Activated CD8-positive, alpha-beta T cell treated with anti-CD3 and anti-CD28 coated beads, Interleukin-2, amount 10 ng/mL, durations not matched to agents 7 days and 5 days (primary cell): ENCODE data around the gene NAA60. TPM values are rescaled to one million over a fixed set of nuclear protein-coding genes. Genes with fewer than 3 reads are reported as not detected.

Experiments
- ATAC-seq: fragments of 150-1000 bp; cut with Tn5 transposase; one replicate; pipeline ENCODE4 v1.10.0; 2021; ENCODE audit warnings: moderate library complexity
- CTCF ChIA-PET: fragments of 350-600 bp; sonication (Branson Sonifier 250); formaldehyde crosslinking; loops from one replicate; lab custom pipeline; 2021; ENCODE audit warnings: antibody characterized with exemption; lab: Charles Lee
- POLR2A ChIA-PET: fragments of 350-600 bp; sonication (Branson Sonifier 250); formaldehyde crosslinking; loops from one replicate; lab custom pipeline; 2021; ENCODE audit warnings: antibody characterized with exemption; lab: Charles Lee
- DNase-seq: peaks from one replicate; pipeline ENCODE4 v3.0.0-alpha.2; 2020
- H3K27ac Mint-ChIP-seq: one replicate; pipeline ENCODE4 v1.8.0; 2021; ENCODE audit warnings: mild to moderate bottlenecking, mixed read lengths
- H3K27me3 Mint-ChIP-seq: one replicate; pipeline ENCODE4 v1.8.0; 2021; ENCODE audit warnings: low read depth, mixed read lengths
- H3K36me3 Mint-ChIP-seq: one replicate; pipeline ENCODE4 v1.8.0; 2021; ENCODE audit warnings: low read depth, mixed read lengths
- H3K4me1 Mint-ChIP-seq: one replicate; pipeline ENCODE4 v1.8.0; 2021; ENCODE audit warnings: low read depth, mixed read lengths
- H3K4me3 Mint-ChIP-seq: one replicate; pipeline ENCODE4 v1.8.0; 2021; ENCODE audit warnings: mild to moderate bottlenecking, mixed read lengths
- H3K9me3 Mint-ChIP-seq: one replicate; pipeline ENCODE4 v1.8.0; 2022; ENCODE audit warnings: mixed read lengths; ENCODE audit not compliant: insufficient read depth
- total RNA-seq, 2 experiments: library from RNA; stranded (reverse); gene quantifications; one replicate each; pipeline ENCODE4 v1.2.3, GENCODE V29; 2021

Gene NAA60
- total RNA-seq, 2 experiments from 2014 or later, result 46.3 to 49.0 TPM

DNA sequence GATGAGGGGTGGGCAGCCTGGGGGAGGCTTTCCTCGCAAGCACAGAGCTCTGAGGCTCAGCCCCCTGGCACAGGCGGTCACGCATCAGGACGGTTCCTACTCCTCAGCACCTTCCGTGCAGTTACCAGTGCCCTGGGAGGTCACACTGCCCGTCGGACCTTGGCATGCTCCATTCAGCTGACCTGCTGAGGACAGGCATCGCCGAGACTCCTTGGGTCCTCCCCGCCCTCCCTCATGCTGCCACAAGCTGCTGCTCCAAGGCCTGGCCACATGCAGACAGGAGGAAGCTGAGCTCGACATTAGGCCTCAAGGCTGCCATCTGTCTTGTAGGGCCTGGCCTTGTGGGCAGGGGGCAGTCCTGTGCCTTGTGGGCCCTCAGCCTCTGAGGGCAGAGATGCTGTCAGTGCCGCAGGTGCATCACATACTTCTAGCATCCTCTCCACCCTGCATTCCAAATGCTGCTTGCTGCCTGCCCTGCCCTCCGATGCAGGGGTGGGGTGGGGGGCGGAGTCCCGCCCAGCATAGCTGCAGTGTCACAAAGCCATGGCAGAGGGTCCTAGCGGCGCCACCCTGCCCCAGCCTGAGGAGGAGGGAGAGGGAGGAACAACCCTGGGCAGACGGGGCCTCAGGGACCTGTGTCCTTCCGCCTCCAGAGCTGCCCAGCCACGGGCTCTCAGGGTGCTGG, 42.5 kb downstream of the NAA60 start:
- H3K27ac Mint-ChIP-seq, result no peak overlapping the region
- no peak for DNase-seq

DNA sequence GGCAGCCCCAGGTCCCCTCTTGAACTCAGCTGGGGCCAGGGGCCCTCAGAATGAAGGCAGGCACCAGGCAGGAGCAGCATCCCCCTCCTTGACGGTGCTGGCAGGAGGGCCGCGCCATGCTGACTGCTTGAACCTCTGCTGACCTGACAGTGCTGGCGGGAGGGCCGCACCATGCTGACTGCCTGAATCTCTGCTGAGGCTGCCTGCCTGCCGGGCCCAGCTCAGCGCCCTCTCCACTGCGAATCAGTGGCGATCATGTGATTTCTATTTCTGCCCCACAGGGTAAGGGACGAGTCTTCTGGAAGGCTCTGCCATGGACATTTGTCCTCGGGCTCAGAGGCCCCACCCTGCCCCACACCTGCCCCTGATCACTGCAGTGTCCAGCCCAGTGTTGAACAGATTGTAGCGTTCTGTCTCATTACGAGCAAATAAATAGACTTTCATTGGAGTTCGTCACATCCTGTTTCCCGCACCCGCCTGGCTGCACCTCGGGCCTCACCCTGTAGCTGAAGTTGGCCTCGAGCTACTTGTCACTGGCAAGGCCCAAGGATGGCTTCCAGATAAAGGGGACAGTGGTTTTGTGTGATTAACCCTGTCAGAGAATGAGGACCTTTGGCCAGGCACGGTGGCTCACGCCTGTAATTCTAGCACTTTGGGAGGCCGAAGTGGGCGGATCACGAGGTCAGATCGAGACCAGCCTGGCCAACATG, 43.2 kb downstream of the NAA60 start:
- Mint-ChIP-seq H3K4me1 (no peaks in the 10 kb centered on the region), H3K27me3 (no peaks in the 10 kb centered on the region), H3K9me3 (no peaks in the 10 kb centered on the region), H3K4me3 (no peak overlapping the region), H3K36me3 (peaks cover 23% of the 10 kb centered on the region), H3K27ac (no peak overlapping the region)
- ChIA-PET CTCF (interaction anchor here (1.8 kb wide), 1 partner anchor 13 kb away, joined by 6 read pairs; no protein-coding TSS in a partner anchor), POLR2A (no interaction called here)
- no peak for DNase-seq
- no peak for ATAC-seq

More for the DNA sequence above, 42.5 kb downstream of the NAA60 start:
- ChIA-PET POLR2A (no interaction called here), CTCF (interaction anchor here (0.6 kb wide), 1 partner anchor 28 kb away, joined by 3 read pairs; no protein-coding TSS in a partner anchor)
- peaks cover 27% of the 10 kb centered on the region for H3K36me3 Mint-ChIP-seq
- no peaks in the 10 kb centered on the region for H3K9me3 Mint-ChIP-seq
- peak; percentile 14 for ATAC-seq
- no peaks in the 10 kb centered on the region for H3K4me1 Mint-ChIP-seq
- H3K4me3 Mint-ChIP-seq, result no peak overlapping the region
- H3K27me3 Mint-ChIP-seq, result no peaks in the 10 kb centered on the region

DNA sequence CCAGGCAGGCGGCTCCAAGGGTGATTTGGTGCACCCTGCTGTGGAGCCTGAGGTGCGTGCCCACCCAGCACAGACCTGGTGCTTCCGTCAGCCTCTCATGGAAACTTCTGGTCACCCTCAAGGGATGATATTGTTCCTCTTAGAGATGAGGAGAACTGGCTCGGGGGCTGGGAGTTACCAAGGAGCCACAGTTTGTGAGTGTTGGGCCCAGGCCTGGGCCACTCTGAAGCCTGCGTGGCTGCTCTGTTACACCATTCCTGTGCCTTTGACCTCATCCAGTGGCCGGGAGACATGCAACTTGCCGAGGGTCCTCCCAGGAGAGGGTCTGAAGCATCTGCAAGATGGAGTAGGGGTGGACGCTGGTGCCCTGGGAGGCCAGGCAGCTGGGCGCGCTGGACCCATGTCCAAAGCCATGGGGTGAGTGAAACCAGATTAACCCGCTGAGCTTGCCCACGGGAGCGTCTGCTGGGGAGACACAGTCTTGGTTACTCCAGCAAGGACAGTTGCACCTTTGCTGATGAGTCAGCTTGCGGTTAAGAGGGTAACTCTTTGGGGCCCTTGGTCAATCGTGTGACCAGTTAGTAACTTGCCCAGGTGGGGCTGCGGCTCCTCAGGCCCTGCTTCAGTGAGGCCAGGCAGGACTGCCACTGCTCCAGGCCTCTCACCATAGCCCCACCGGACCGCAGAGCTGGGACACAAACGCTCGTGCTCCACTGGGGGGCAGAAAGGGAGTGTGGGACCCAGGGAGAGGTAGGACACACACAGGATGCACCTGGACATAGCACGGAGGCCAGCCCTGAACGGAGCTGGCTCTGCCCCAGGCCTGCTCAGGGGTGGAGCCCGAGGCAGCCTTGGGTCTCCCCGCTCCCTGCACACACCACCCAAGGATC, 44.3 kb downstream of the NAA60 start:
- peaks cover 15% of the 10 kb centered on the region for H3K36me3 Mint-ChIP-seq
- H3K9me3 Mint-ChIP-seq, result no peaks in the 10 kb centered on the region
- H3K27ac Mint-ChIP-seq, result no peak overlapping the region
- ChIA-PET CTCF (interaction anchor here (1.8 kb wide), 1 partner anchor 12 kb away, joined by 6 read pairs; no protein-coding TSS in a partner anchor), POLR2A (interaction anchor here (0.6 to 1.0 kb wide), 2 partner anchors 92 to 205 kb away, joined by 3 read pairs; no protein-coding TSS in a partner anchor)
- H3K4me1 Mint-ChIP-seq, result no peaks in the 10 kb centered on the region
- DNase-seq (no peak), ATAC-seq (no peak)
- no peaks in the 10 kb centered on the region for H3K27me3 Mint-ChIP-seq
- no peak overlapping the region for H3K4me3 Mint-ChIP-seq

DNA sequence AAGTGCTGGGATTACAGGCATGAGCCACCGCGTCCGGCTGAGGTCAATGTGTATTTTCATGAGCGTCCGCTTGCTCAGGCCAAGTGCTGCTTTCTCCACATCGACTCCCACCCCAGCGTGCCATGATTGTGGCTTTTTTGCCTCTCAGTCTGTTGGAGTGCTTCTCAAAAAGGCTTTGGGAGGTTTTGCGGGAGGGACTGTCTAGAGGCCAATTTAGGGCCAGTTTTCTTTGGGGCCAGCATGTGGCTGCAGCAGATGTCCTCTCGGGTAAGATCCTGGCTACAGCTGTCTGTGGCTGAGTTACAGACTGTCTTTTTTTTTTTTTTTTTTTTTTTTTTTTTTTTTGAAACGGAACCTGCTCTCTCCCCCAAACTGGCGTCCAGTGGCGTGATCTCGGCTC, 45.3 kb downstream of the NAA60 start:
- no peak for DNase-seq
- Mint-ChIP-seq H3K27me3 (no peaks in the 10 kb centered on the region), H3K36me3 (peaks cover 6% of the 10 kb centered on the region), H3K9me3 (no peaks in the 10 kb centered on the region), H3K4me1 (no peaks in the 10 kb centered on the region), H3K4me3 (no peak overlapping the region), H3K27ac (no peak overlapping the region)
- POLR2A ChIA-PET, result interaction anchor here (0.6 kb wide), 1 partner anchor 15 kb away, joined by 3 read pairs; no protein-coding TSS in a partner anchor
- no peak for ATAC-seq
- CTCF ChIA-PET, result no interaction called here

DNA sequence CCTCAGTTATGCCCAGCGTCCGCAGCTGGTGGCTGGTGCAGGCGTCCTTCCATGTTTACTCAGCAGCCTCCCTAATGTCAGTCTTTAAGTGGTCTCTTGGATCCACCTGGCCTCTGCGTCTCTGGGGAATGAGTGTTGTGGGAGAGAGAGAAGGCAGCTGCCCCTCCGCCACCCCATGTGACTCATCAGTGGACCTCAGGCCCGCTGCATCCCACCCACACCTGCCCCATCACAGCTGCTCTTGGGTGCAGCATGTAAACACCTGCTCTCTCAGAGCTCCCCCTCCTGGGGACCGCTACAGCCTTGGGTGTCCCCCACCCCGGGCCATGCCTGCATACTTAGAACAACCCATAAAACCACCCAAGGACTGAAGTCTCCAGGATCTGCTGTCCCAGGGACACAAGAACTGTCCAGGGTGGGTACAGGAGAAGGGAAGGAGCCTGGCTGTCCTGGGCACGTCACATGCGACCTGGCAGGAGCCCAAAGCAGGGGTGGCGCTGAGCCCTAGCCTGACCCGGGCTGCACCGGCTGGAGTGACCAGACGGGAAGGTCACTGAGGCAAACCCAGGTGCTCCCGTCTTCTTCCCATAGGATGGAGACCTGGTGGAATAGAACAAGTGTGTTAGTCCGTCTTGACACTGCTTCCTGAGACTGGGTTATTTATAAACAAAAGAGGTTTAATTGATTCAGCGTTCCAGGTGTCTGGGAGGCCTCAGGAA, 47.6 kb downstream of the NAA60 start:
- Mint-ChIP-seq H3K9me3 (no peaks in the 10 kb centered on the region), H3K36me3 (peaks cover 3% of the 10 kb centered on the region), H3K27me3 (no peaks in the 10 kb centered on the region), H3K27ac (no peak overlapping the region), H3K4me1 (no peaks in the 10 kb centered on the region), H3K4me3 (no peak overlapping the region)
- ChIA-PET CTCF (interaction anchor here (1.4 kb wide), 1 partner anchor 9 kb away, joined by 3 read pairs; no protein-coding TSS in a partner anchor), POLR2A (interaction anchor here (0.6 kb wide), 1 partner anchor 1741 kb away, joined by 3 read pairs; no protein-coding TSS in a partner anchor)
- ATAC-seq (no peak), DNase-seq (no peak)

DNA sequence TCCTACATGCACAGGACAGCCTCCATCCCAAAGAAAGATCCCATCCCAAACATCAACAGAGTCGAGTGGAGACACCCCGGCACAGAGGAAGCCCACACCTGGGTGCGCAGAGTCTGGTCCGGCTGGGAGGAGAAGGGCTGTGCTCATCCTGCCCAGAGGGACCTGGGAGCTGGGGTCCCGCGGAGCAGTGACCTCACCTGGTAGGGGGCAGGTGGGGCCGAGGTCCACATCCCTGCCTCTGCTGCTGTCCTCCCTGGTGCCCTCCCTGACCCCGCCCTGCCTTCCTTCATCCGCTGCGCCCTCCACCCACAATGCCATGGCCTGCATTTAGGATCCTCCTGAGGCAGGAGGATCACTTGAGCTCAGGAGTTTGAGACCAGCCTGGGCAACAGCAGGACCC, 48.9 kb downstream of the NAA60 start:
- Mint-ChIP-seq H3K27me3 (no peaks in the 10 kb centered on the region), H3K4me3 (no peak overlapping the region), H3K9me3 (no peaks in the 10 kb centered on the region), H3K4me1 (no peaks in the 10 kb centered on the region), H3K27ac (no peak overlapping the region), H3K36me3 (no peaks in the 10 kb centered on the region)
- CTCF ChIA-PET, result no interaction called here
- POLR2A ChIA-PET, result interaction anchor here (0.5 kb wide), 1 partner anchor 12 kb away, joined by 3 read pairs; no protein-coding TSS in a partner anchor
- no peak for ATAC-seq
- no peak for DNase-seq

DNA sequence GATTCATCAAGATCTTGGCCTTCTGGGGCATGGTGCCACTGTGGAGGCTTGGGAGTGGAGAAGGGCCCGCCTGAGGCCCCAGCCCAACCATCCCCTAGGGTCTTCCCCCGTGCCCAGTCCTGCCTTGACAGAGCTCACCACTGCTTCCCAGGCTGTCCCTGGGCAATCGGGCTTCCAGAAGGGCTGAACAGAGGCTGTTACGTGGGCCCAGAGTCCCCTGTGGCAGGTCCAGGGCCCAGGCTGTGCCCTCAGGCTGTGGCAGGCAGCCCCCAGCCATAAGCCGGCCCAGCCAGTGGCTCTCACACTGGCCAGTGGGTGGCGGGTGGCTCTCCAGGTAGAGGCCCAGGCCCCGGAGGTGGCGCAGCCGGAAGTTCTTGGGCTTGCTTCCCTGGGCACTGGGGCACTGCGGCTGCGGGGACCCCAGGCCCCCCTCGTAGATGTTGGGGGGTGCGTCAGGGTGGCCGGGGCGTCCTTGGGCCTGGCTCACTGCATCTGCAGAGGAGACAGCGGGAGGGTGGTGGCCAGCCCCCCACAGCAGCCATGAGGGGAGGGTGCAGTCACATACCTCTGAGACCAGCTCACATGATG, 51.0 kb downstream of the NAA60 start:
- DNase-seq, result no peak
- Mint-ChIP-seq H3K4me1 (peaks cover under 1% of the 10 kb centered on the region), H3K4me3 (no peak overlapping the region), H3K27ac (no peak overlapping the region), H3K27me3 (no peaks in the 10 kb centered on the region), H3K36me3 (peaks cover 2% of the 10 kb centered on the region), H3K9me3 (no peaks in the 10 kb centered on the region)
- ATAC-seq, result peak; percentile 14
- CTCF ChIA-PET, result no interaction called here
- POLR2A ChIA-PET, result no interaction called here

DNA sequence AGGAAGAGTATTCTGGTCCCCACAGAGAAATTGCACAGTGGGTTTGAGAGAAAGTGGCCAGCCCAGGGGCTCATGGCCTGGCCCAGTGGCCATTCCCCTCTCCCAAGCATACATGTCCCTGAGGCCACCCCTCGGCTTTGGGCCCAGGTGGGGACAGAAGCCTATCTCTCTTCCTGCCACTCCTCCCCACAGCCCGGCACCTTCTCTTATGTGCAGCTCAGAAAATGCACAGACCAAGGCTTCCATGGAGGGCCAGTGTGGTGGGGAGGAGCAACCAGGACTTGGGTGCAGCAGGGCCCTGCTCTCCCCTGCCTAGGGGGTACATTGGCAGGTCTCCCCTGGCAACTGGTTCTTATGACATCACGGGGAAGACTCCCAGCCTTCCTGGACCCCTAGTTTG, 51.7 kb downstream of the NAA60 start, which contains the start of gene C16orf90:
Gene C16orf90, minus strand, starts transcription at position 314 of the 400 bp plus-strand sequence. Its CDS starts 68 bp downstream, at position 246.
- ChIA-PET POLR2A (no interaction called here), CTCF (no interaction called here)
- Mint-ChIP-seq H3K36me3 (peaks cover 4% of the 10 kb centered on the region), H3K4me1 (peaks cover 6% of the 10 kb centered on the region), H3K9me3 (no peaks in the 10 kb centered on the region), H3K4me3 (no peak within 1 kb of the TSS), H3K27ac (no peak within 1 kb of the TSS), H3K27me3 (no peaks in the 10 kb centered on the region)
- DNase-seq (no peak), ATAC-seq (no peak)

DNA sequence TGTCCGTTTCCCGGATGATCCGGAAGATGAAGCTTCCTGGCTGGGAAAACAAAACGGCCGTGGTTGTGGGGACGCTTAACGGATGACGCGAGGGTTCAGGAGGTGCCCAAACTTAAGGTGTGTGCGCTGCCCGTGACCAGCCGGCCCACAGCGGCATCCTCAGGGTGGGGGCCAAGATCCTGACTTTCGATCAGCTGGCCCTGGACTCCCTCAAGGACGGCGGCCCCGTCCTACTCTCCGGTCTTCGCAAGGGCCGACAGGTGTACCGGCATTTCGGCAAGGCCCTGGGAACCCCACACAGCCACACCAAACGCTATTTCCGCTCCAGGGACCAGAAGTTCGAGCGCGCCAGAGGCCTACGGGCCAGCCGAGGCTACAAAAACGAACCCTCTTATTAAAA, 52.9 kb downstream of the NAA60 start:
- Mint-ChIP-seq H3K4me3 (no peak overlapping the region), H3K27ac (no peak overlapping the region), H3K36me3 (peaks cover 6% of the 10 kb centered on the region), H3K27me3 (no peaks in the 10 kb centered on the region), H3K9me3 (no peaks in the 10 kb centered on the region), H3K4me1 (peaks cover 16% of the 10 kb centered on the region)
- ChIA-PET CTCF (no interaction called here), POLR2A (no interaction called here)
- ATAC-seq (no peak), DNase-seq (no peak)

DNA sequence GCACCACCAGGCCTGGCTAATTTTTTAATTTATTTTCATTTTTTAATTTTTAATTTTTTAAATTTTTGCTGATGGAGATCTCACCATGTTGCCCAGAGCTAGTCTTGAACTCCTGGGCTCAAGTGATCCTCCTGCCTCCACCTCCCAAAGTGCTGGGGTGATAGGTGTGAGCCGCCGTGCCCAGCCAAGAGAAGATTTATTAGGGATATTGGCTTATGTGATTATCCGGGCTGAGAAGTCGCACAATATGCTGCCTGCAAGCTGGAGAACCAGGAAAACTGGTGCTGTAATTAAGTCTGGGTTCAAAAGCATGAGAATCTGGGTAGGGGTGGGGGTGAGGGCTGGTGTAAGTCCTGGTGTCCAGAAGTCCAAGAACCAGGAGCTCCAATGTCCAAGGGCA, 54.3 kb downstream of the NAA60 start:
- H3K4me1 Mint-ChIP-seq, result peaks cover 30% of the 10 kb centered on the region
- ChIA-PET CTCF (no interaction called here), POLR2A (interaction anchor here (0.6 to 0.7 kb wide), 3 partner anchors 97 to 385 kb away, joined by 3 to 4 read pairs (median 3); partner anchors contain the start of genes ZNF174 and ZSCAN32)
- ATAC-seq (no peak), DNase-seq (no peak)
- H3K9me3 Mint-ChIP-seq, result no peaks in the 10 kb centered on the region
- H3K27ac Mint-ChIP-seq, result no peak overlapping the region
- peaks cover 10% of the 10 kb centered on the region for H3K36me3 Mint-ChIP-seq
- H3K27me3 Mint-ChIP-seq, result no peaks in the 10 kb centered on the region
- H3K4me3 Mint-ChIP-seq, result no peak overlapping the region
